Adipose tissue (tissue), 3 donors: ENCODE measurements around the gene SERPINA6. TPM values are rescaled to one million over a fixed set of nuclear protein-coding genes. Genes with fewer than 3 reads are reported as not detected.
"Not testable (repeated sequence)": the region's sequence is repeated elsewhere in the genome, so short reads cannot be mapped to it uniquely, and the experiment has no call there.

Experiments
- H3K27ac ChIP-seq: one replicate; pipeline ENCODE4 v1.5.1; 2013; ENCODE audit warnings: low read depth, low read length
- WGBS, 3 donors: extraction: QIAGEN DNeasy Blood & Tissue Kit; methylation state at CpG; one replicate each; pipeline ENCODE4 v1.1.7; 2013; 5-methylcytosine and 5-hydroxymethylcytosine counted together
- polyA plus RNA-seq, 3 donors: library from polyadenylated mRNA; stranded (reverse); fragments of 200-250 nt; gene quantifications; one replicate each; pipeline ENCODE4 v1.2.3, GENCODE V29; 2013
- donor health status: healthy with polysubstance abuse.
- donor health status: Bipolar disorder and iron deficiency.
- donor health status: healthy.

The SERPINA6 gene, protein sequence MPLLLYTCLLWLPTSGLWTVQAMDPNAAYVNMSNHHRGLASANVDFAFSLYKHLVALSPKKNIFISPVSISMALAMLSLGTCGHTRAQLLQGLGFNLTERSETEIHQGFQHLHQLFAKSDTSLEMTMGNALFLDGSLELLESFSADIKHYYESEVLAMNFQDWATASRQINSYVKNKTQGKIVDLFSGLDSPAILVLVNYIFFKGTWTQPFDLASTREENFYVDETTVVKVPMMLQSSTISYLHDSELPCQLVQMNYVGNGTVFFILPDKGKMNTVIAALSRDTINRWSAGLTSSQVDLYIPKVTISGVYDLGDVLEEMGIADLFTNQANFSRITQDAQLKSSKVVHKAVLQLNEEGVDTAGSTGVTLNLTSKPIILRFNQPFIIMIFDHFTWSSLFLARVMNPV
- 1 to 10 TPM in 1 of 3 donors, not detected in 2; 3.5 TPM for polyA plus RNA-seq

DNA sequence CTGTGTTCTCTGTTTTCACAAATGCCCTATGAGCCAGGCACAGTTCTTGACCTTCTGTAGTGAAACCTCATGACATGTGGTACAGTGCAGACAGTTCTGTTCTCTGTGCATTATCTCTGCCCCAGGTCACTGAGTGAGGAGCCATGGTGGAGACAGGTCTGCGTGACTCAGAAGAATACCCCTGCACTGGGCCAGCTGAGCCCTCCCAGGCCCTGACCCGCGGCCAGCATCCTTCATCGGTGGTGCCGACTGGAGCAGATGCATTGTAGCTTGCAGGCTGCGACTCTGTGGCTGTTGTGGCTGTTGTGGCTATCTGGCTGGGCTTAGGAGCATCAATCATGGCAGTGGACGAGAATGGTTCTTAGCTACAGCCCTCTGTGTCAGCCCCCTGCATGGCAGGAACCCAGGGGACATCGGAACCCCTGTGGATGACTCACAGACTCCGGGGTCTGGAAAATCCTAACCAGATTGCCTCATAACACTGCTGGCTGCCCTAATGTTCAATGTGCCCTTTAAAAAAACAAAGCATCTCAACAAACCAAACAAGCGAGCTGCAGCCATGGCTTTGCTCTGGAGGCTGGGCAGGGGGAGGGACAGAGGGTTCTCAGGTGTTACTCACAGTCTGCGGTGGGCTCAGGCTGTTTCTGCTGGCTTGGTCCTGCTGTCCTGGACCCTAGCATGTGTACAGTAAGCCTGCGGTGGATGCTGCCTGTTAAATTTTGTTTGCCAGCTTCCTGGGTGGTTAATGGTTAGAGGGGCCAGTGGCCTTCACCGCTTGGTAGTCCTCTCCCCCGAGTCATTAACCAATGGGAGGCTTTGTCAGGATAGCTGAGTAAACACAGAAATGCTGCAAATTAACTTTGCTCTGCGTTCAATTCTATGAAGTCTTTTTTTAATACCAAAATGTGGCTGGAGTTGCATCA lies at the start of gene SERPINA6:
Gene SERPINA6 (minus strand): TSS at position 689 of the 923 bp plus-strand sequence. CDS start 8,688 bp downstream, outside the sequence.
- 42 to 74% (median 70%) methylated on average over 15 of the region's 15 CpGs for WGBS, 3 donors
- no peak within 1 kb of the TSS for H3K27ac ChIP-seq

- no peak overlapping the region for H3K27ac ChIP-seq
- 79 to 81% (median 79%) methylated on average over 13 of the region's 13 CpGs for WGBS, 3 donors
These were observed 49.0 kb upstream of the SERPINA6 start for GRCh38 chr14:94372021-94372605.

DNA sequence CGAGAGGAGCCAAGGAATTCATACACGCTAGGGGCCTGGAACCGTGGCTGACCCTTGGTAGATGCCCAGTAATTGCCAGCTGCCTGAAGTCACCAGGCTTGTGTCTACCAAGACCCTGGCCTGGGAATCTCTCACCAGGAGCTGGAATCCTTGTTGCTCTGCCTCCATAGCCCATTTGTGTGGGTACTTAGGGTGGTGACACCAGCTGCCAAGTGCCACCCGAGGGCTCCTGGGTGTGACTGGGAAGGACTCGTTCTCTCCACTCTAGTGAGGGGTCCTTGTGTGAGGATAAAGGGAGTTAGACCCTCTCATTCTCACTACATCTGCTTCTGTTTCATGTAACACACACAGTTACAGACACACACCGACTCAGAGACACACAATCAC lies 47.4 kb upstream of the SERPINA6 start:
- 81 to 87% (median 86%) methylated on average over 3 to 6 of the region's 6 CpGs for WGBS, 3 donors

GRCh38 chr14:94369766-94370523 lies 46.8 kb upstream of the SERPINA6 start:
- WGBS, 3 donors = 81 to 87% (median 85%) methylated on average over 16 to 19 of the region's 22 CpGs
- not testable (repeated sequence) for H3K27ac ChIP-seq

More for the DNA sequence above, 47.4 kb upstream of the SERPINA6 start:
- no peak overlapping the region for H3K27ac ChIP-seq

- 81 to 91% (median 89%) methylated on average over 7 of the region's 7 CpGs for WGBS, 3 donors
- H3K27ac ChIP-seq = no peak overlapping the region
These were observed 45.8 kb upstream of the SERPINA6 start for GRCh38 chr14:94368956-94369355.

GRCh38 chr14:94368243-94368590 lies 45.1 kb upstream of the SERPINA6 start:
- no peak overlapping the region for H3K27ac ChIP-seq
- WGBS, 3 donors = 79 to 83% (median 81%) methylated on average over 3 of the region's 3 CpGs

GRCh38 chr14:94367347-94368242 lies 44.5 kb upstream of the SERPINA6 start:
- 76 to 84% (median 82%) methylated on average over 12 of the region's 12 CpGs for WGBS, 3 donors
- no peak overlapping the region for H3K27ac ChIP-seq

- no peak within 1 kb of the TSS for H3K27ac ChIP-seq
- WGBS, 3 donors = 81 to 85% (median 81%) methylated on average over 14 of the region's 14 CpGs
These were observed 43.2 kb upstream of the SERPINA6 start, which contains the start of gene SERPINA2 for GRCh38 chr14:94366146-94366915. SERPINA2 (minus strand) TSS chr14:94366698.

DNA sequence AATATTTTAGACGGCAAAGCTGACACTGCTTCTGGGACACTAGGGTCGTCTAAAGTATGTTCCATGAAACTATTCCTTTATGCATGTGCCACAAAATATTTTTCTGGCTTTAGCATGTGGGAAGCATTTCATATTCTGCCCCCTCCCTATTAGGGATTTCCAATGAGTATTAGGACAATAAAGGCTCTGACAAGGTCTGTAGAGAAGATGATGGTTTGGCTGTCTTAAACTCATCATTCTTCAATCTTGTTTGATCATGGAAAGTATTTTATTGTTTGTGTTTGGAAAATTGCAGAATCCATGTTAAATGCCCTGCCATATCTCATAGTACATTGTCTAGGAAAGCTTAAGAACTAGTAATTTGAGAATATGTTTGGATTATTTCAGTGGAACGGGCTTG lies 42.5 kb upstream of the SERPINA6 start:
- no peak overlapping the region for H3K27ac ChIP-seq
- 78 to 83% (median 82%) methylated on average over 3 of the region's 3 CpGs for WGBS, 3 donors

DNA sequence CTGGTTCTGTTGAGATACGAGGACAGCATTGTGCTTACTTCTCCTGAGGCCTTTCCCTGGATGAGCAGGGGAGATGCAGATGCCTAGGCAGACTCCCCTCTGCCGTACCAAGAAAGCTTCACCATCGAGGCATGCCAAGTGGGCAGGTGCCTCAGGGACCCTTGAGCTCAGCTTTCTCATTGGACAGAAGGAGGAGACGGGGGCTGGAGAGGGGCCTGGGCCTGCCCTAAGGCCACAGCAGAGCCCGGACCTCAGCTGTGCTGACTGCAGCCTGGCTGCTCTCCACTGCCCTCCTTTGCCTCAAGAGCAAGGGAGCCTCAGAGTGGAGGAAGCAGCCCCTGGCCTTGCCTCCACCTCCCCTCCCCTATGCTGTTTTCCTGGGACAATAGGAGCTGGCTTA lies 41.8 kb upstream of the SERPINA6 start:
- 49 to 68% (median 56%) methylated on average over 5 of the region's 5 CpGs for WGBS, 3 donors
- no peak overlapping the region for H3K27ac ChIP-seq

DNA sequence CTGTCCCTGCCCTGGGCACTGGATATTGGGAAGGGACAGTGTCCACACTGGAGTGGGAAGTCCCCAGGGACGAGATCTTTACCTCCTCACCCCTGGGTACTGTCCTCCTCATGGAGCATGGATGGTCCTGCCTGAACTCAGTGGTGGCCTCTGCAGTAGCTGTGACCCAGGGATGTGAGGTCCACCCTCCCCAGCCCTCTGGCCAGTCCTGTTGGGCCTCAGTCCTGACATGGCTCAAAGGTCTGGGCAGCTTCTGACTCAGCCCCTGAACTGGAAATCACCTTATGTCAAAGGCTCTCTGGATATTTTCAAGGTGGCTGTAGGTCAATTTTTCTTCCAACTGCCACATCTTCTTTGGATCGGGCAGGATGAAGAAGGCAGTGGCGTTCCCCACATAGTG lies 40.9 kb upstream of the SERPINA6 start:
- WGBS, 3 donors = 79 to 94% (median 86%) methylated on average over 3 of the region's 3 CpGs
- no peak overlapping the region for H3K27ac ChIP-seq

DNA sequence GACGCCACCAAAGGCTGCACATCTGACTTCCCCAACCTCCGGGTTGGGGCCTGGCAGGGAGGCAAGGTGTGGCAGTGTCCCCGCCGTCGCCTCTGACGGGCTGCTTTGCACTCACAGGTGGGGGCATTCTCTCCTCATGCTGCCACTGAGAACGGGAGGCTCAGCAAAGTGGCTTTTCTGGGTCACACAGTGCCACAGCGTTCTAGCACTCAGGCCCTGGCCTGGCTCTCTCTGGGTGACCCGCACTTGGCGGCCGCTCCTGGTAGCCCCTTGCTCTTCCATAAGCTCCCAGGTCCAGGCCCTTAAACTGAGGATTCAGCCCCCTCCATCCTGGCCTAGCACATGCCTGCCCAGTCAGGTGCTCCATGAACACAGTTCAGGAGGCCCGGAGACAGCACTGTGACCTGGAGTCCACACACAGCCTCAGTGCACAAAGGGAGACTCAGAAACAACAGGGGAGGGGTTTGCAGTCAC lies 40.1 kb upstream of the SERPINA6 start:
- 81 to 87% (median 87%) methylated on average over 12 of the region's 12 CpGs for WGBS, 3 donors
- H3K27ac ChIP-seq = no peak overlapping the region

- H3K27ac ChIP-seq = no peak overlapping the region
- 70 to 85% (median 83%) methylated on average over 8 of the region's 8 CpGs for WGBS, 3 donors
These were observed 39.5 kb upstream of the SERPINA6 start for GRCh38 chr14:94362614-94363133.

GRCh38 chr14:94361682-94362081 lies 38.5 kb upstream of the SERPINA6 start:
- 89 to 97% (median 94%) methylated on average over 4 to 6 of the region's 7 CpGs for WGBS, 3 donors
- H3K27ac ChIP-seq = no peak overlapping the region

DNA sequence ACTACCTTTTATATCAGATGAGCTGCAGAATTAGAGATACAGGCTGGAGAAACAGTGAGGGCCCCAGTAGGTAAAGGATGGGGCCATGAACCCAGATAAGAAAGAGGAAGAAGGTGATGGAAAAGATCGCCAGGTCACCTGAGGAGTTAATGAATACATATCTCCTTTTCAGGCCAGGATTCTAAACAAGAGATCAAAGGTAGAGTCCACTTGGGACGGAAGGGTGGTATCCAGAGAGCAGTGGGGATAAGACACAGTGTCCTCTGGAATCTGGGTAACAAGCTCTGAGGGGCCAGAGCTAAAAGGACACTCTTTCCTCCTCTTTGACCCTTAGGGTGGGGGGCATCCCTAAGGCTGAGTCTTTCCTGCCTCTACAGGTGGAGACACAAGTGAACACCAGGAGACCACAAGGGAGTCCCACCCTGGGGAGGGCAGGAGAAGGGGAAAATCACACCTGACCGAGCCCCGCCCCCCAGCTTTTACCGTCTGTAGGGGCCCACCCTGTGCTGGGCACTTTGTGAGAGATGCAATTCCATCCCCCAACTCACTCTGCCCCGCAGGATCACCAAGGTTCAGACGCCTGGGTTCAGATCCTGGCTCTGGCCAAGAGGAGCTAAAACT lies 37.9 kb upstream of the SERPINA6 start:
- H3K27ac ChIP-seq = no peak overlapping the region
- WGBS, 3 donors = 64 to 77% (median 73%) methylated on average over 7 of the region's 7 CpGs

DNA sequence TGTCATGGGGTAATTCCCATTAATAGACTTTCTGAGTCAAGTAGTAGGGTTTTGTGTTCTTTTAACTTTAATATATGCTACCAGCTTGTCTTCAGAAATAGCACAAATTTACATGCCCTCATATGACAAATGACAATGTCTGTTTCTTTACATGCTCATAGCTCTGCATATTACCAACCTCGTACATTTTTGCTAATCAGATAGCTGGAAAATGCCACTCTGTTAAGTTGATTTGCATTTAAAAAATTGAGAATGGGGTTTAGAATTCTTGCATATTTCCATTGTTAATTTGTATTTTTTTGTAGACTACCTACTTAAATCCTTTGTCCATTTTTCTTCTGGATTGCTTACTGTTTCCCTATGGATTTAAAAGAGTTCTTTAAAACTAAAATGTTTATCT lies 34.0 kb upstream of the SERPINA6 start:
- WGBS, 3 donors = 33 to 53% (median 40%) methylated on average over 1 of the region's 1 CpG
- H3K27ac ChIP-seq = no peak overlapping the region
